Smooth muscle cell (in vitro differentiated cells): ENCODE results near the gene CCDC141. TPM values are rescaled to one million over a fixed set of nuclear protein-coding genes. Genes with fewer than 3 reads are reported as not detected.
"Not testable (repeated sequence)": the region's sequence is repeated elsewhere in the genome, so short reads cannot be mapped to it uniquely, and the experiment has no call there.

Source experiments
- DNase-seq: peaks from one replicate; lab custom pipeline; 2025; ENCODE audit not compliant: unreplicated experiment; lab: John Stamatoyannopoulos, UW
- H2AFZ ChIP-seq: fragments of 200-600 bp; sonication (generic); 2 replicates; pipeline ENCODE4 v1.6.0; 2016; ENCODE audit warnings: antibody characterized with exemption, low read depth, mild to moderate bottlenecking
- H3F3A ChIP-seq: fragments of 200-600 bp; sonication (generic); 2 replicates; pipeline ENCODE4 v1.6.0; 2017; ENCODE audit warnings: antibody characterized with exemption, low read depth
- H3K27ac ChIP-seq: fragments of 200-600 bp; sonication (generic); 2 replicates; pipeline ENCODE4 v1.5.1; 2016; ENCODE audit warnings: low read depth, mild to moderate bottlenecking
- H3K27me3 ChIP-seq: fragments of 200-600 bp; sonication (generic); 2 replicates; pipeline ENCODE4 v1.6.1; 2016; ENCODE audit warnings: low read depth, mild to moderate bottlenecking
- H3K36me3 ChIP-seq: fragments of 200-600 bp; sonication (generic); 2 replicates; pipeline ENCODE4 v1.5.1; 2016; ENCODE audit warnings: low read depth
- H3K4me1 ChIP-seq: fragments of 200-600 bp; sonication (generic); 2 replicates; pipeline ENCODE4 v1.5.1; 2016; ENCODE audit warnings: low read depth
- H3K4me2 ChIP-seq: fragments of 200-600 bp; sonication (generic); 2 replicates; pipeline ENCODE4 v1.6.0; 2016; ENCODE audit warnings: mild to moderate bottlenecking
- H3K4me3 ChIP-seq: fragments of 200-600 bp; sonication (generic); 2 replicates; pipeline ENCODE4 v1.5.1; 2016; ENCODE audit warnings: mild to moderate bottlenecking
- H3K79me2 ChIP-seq: fragments of 200-600 bp; sonication (generic); 2 replicates; pipeline ENCODE4 v1.6.0; 2016; ENCODE audit warnings: low read depth, mild to moderate bottlenecking
- H3K9ac ChIP-seq: fragments of 200-600 bp; sonication (generic); 2 replicates; pipeline ENCODE4 v1.6.0; 2016; ENCODE audit warnings: low read depth
- H3K9me3 ChIP-seq: fragments of 200-600 bp; sonication (generic); replicated peaks from 2 replicates; pipeline ENCODE4 v1.5.1; 2016; ENCODE audit warnings: low read depth
- H4K20me1 ChIP-seq: fragments of 200-600 bp; sonication (generic); 2 replicates; pipeline ENCODE4 v1.6.0; 2016; ENCODE audit warnings: low read depth
- CTCF ChIP-seq: fragments of 200-600 bp; sonication (generic); IDR thresholded peaks from 2 replicates; pipeline ENCODE4 v1.5.1; 2017; ENCODE audit warnings: borderline replicate concordance, mild to moderate bottlenecking, antibody characterized with exemption; ENCODE audit not compliant: insufficient read depth, poor library complexity, severe bottlenecking
- whole genome bisulfite sequencing: methylation state at CpG from one replicate; pipeline ENCODE4 v1.1.7; 2016; ENCODE audit warnings: low lambda C conversion rate; 5-methylcytosine and 5-hydroxymethylcytosine counted together
- polyA plus RNA-seq: library from polyadenylated mRNA; unstranded; fragments of >200 nt; fragmentation: Nextera tagmentation; extraction: Ambion mirVana; gene quantifications from 2 replicates; pipeline ENCODE4 v1.2.1, GENCODE V29; 2016
- total RNA-seq: library from RNA; depleted of rRNA; stranded (reverse); fragments of >200 nt; gene quantifications from 2 replicates; pipeline ENCODE4 v1.2.3, GENCODE V29; 2014

Gene CCDC141
- total and polyA plus RNA-seq, 2 experiments from 2014 or later, result 0.03 to 0.76 TPM

DNA sequence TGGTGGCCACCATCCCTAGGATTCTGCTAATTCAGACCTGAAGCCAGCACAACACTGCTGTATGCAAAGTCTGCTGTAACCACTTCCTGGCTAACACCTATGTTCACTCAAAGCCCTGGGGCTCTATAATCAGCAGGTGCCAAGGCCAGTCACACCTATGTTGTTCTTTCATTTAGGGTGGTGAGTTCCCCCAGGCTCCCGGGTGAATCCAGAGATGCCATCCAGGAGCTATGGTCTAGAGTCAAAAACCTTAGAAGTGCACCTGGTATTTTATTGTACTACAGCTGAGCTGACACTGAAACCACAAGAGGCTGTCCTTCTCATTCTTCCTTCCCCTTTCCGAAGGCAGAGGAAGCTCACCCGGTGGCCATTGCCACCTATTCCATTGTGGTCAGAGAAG lies 46.2 kb upstream of the CCDC141 start:
- Histone ChIP-seq H3K4me1 (no peaks in the 10 kb centered on the region), H3K4me3 (no peak overlapping the region), H3K36me3 (no peaks in the 10 kb centered on the region), H4K20me1 (no peaks in the 10 kb centered on the region), H3K9me3 (no peaks in the 10 kb centered on the region), H2AFZ (no peak overlapping the region), H3K27ac (no peak overlapping the region), H3K9ac (no peak overlapping the region), H3K79me2 (no peaks in the 10 kb centered on the region), H3F3A (no peaks in the 10 kb centered on the region), H3K4me2 (no peak overlapping the region), H3K27me3 (no peaks in the 10 kb centered on the region)
- no peak for TF ChIP-seq CTCF
- WGBS, result 90% methylated on average over 3 of the region's 3 CpGs
- DNase-seq, result no peak

DNA sequence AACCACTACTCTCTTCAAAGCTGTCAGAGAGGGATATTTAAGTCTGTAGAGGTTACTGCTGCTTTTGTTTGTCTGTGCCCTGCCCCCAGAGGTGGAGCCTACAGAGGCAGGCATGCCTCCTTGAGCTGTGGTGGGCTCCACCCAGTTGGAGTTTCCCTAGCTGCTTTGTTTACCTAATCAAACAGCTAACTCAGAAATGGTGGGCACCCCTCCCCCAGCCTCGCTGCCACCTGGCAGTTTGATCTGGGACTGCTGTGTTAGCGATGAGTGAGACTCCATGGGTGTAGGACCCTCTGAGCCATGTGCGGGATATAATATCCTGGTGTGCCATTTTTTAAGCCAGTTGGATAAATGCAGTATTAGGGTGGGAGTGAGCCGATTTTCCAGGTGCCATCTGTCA lies 43.0 kb upstream of the CCDC141 start:
- not testable (repeated sequence) for H2AFZ ChIP-seq, H3K4me3 ChIP-seq, H3K9ac ChIP-seq, H4K20me1 ChIP-seq, H3K4me1 ChIP-seq, H3K4me2 ChIP-seq, H3K9me3 ChIP-seq, H3K27me3 ChIP-seq, H3K36me3 ChIP-seq, H3K79me2 ChIP-seq, DNase-seq, H3F3A ChIP-seq, H3K27ac ChIP-seq
- 98% methylated on average over 4 of the region's 4 CpGs for WGBS

DNA sequence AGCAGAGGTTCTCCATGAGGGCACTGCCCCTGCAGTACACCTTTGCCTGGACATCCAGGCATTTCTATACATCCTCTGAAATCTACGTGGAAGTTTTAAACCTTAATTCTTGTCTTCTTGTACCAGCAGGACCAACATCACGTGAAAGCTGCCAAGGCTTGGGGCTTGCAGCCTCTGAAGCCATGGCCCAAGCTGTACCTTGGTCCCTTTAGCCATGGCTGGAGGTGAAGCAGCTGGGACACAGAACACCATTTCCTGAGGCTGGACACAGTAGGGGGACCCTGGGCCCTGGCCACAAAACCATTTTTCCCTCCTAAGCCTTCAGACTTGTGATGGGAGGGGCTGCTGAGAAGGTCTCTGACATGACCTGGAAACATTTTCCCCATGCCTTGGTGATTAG lies 32.8 kb upstream of the CCDC141 start:
- no peak overlapping the region for H3K4me2 ChIP-seq
- no peaks in the 10 kb centered on the region for H3K9me3 ChIP-seq
- no peaks in the 10 kb centered on the region for H3F3A ChIP-seq
- DNase-seq, result no peak
- no peaks in the 10 kb centered on the region for H3K27me3 ChIP-seq
- no peaks in the 10 kb centered on the region for H3K4me1 ChIP-seq
- no peak for TF ChIP-seq CTCF
- H3K27ac ChIP-seq, result no peak overlapping the region
- H3K36me3 ChIP-seq, result no peaks in the 10 kb centered on the region
- H2AFZ ChIP-seq, result no peak overlapping the region
- no peaks in the 10 kb centered on the region for H4K20me1 ChIP-seq
- H3K4me3 ChIP-seq, result no peak overlapping the region
- H3K9ac ChIP-seq, result no peak overlapping the region
- no peaks in the 10 kb centered on the region for H3K79me2 ChIP-seq
- WGBS, result 86% methylated on average over 2 of the region's 2 CpGs

- Histone ChIP-seq H3K4me2 (no peak overlapping the region), H3K4me3 (no peak overlapping the region), H3K79me2 (no peaks in the 10 kb centered on the region), H3K27me3 (no peaks in the 10 kb centered on the region), H3F3A (no peaks in the 10 kb centered on the region), H2AFZ (no peak overlapping the region), H3K36me3 (no peaks in the 10 kb centered on the region), H3K27ac (no peak overlapping the region), H3K4me1 (no peaks in the 10 kb centered on the region), H3K9me3 (no peaks in the 10 kb centered on the region), H3K9ac (no peak overlapping the region), H4K20me1 (no peaks in the 10 kb centered on the region)
- TF ChIP-seq CTCF, result no peak
- no peak for DNase-seq
Measured at GRCh38 chr2:179081954-179082353, 32.0 kb upstream of the CCDC141 start.
